Measurements from ENCODE around the gene ATG16L2. TPM values are rescaled to one million over a fixed set of nuclear protein-coding genes. Genes with fewer than 3 reads are reported as not detected.

Gene ATG16L2
- total RNA-seq, 1 experiment from 2014 or later: 17.3 TPM

- no peak overlapping the region for H3K27ac ChIP-seq (ENCODE audit: insufficient read length, low read depth, low read length)
- H3K4ac ChIP-seq (ENCODE audit: low read depth, low read length): no peak overlapping the region
Measured at GRCh38 chr11:72840780-72841179, 26.6 kb downstream of the ATG16L2 start.

More at GRCh38 chr11:72840780-72841179, 26.6 kb downstream of the ATG16L2 start:
- Histone ChIP-seq H2AK5ac (ENCODE audit: insufficient read length, low read length) (no peak overlapping the region), H4K91ac (ENCODE audit: insufficient read length, low read depth, low read length) (no peak overlapping the region), H3K9me3 (ENCODE audit: control insufficient read depth, low read depth, low read length) (no peaks in the 10 kb centered on the region), H3K27me3 (ENCODE audit: insufficient read depth, low read length) (no peaks in the 10 kb centered on the region), H3K56ac (ENCODE audit: insufficient read length, low read depth, low read length) (no peak overlapping the region), H3K4me2 (ENCODE audit: insufficient read depth, insufficient read length, low read length) (no peak overlapping the region), H3K18ac (ENCODE audit: insufficient read length, low read depth, low read length) (no peak overlapping the region), H3K4me1 (ENCODE audit: insufficient read depth, low read length) (no peaks in the 10 kb centered on the region), H3K79me1 (ENCODE audit: insufficient read depth, low read depth, low read length, poor library complexity, severe bottlenecking) (no peaks in the 10 kb centered on the region), H3K23ac (ENCODE audit: insufficient read length, low read depth, low read length) (no peak overlapping the region), H3K79me2 (ENCODE audit: insufficient read depth, low read length) (no peaks in the 10 kb centered on the region), H3K9ac (ENCODE audit: extremely low read depth, insufficient read length, low read length) (no peak overlapping the region), H2BK15ac (ENCODE audit: low read depth, low read length) (no peak overlapping the region), H3K23me2 (ENCODE audit: insufficient read length, low read depth, low read length, poor library complexity, severe bottlenecking) (no peaks in the 10 kb centered on the region), H2BK20ac (ENCODE audit: low read depth, low read length, poor library complexity, severe bottlenecking) (no peak overlapping the region), H2AFZ (ENCODE audit: low read length) (no peak overlapping the region), H3K14ac (ENCODE audit: insufficient read depth, low read length) (no peak overlapping the region), H4K8ac (replicated peaks; ENCODE audit: insufficient read length, low read depth, low read length) (no peak overlapping the region), H3T11ph (ENCODE audit: low read length) (no peak overlapping the region), H2BK5ac (ENCODE audit: insufficient read length, low read length) (no peak overlapping the region), H4K5ac (ENCODE audit: insufficient read length, low read depth, low read length) (no peak overlapping the region), H4K20me1 (ENCODE audit: control insufficient read depth, insufficient read depth, insufficient read length) (no peaks in the 10 kb centered on the region), H2BK120ac (ENCODE audit: low read depth, low read length, poor library complexity, severe bottlenecking) (no peak overlapping the region), H2BK12ac (ENCODE audit: insufficient read length, low read depth, low read length) (no peak overlapping the region)
- Mint-ChIP-seq H3K4me1 (no peaks in the 10 kb centered on the region), H3K36me3 (ENCODE audit: insufficient read depth in 1 of 3, low read depth in 3 of 3) (peaks cover 0 to 5% (median 0%) of the 10 kb centered on the region in 3 experiments; a peak in 1 of 7 replicates), H3K27me3 (ENCODE audit: low read depth) (no peaks in the 10 kb centered on the region), H3K4me3 (no peak overlapping the region), H3K9me3 (no peaks in the 10 kb centered on the region), H3K27ac (no peak overlapping the region)
- WGBS (ENCODE audit: extremely low coverage, insufficient read length, low lambda C conversion rate): no CpG with 5 or more reads among the region's 4 CpGs
- TF ChIP-seq CTCF (conservative IDR thresholded peaks at IDR 0.05): no peak
- no peak for DNase-seq
